Stomach (tissue), 9 donors: ENCODE data around the gene PTPRE. TPM values are rescaled to one million over a fixed set of nuclear protein-coding genes. Genes with fewer than 3 reads are reported as not detected.

Source experiments
- DNase-seq, 2 donors: peaks; one replicate each; pipeline versions ENCODE4 v3.0.0 to v3.0.0-alpha.2; 2013 to 2019
- H3K27ac ChIP-seq, 5 donors: fragments of 200-600 bp in 4 of 5; sonication (generic) in 4 of 5; one replicate each; pipeline ENCODE4 v1.5.1; 2013 to 2019; ENCODE audit warnings: mild to moderate bottlenecking in 1 of 5, moderate library complexity in 1 of 5
- H3K27me3 ChIP-seq, 3 donors: fragments of 200-600 bp; sonication (generic); one replicate each; pipeline ENCODE4 v1.5.1; 2017 to 2019; ENCODE audit warnings: mixed run types in 1 of 3
- H3K36me3 ChIP-seq, 4 donors: fragments of 200-600 bp; sonication (generic); 1 replicate in 3 of 4; 2 replicates in 1 of 4; pipeline ENCODE4 v1.5.1; 2016 to 2019
- H3K4me1 ChIP-seq, 4 donors: fragments of 200-600 bp; sonication (generic); one replicate each; pipeline ENCODE4 v1.5.1; 2016 to 2019
- H3K4me3 ChIP-seq, 4 donors: fragments of 200-600 bp; sonication (generic) in 3 of 4; one replicate each; pipeline ENCODE4 v1.5.1; 2016 to 2019; ENCODE audit warnings: mild to moderate bottlenecking in 1 of 4
- H3K9me3 ChIP-seq, 4 donors: fragments of 200-600 bp; sonication (generic); one replicate each; pipeline ENCODE4 v1.5.1; 2016 to 2019
- CTCF ChIP-seq, 7 experiments: fragments of 450-650 bp in 4 of 7; fragments of 200-600 bp in 3 of 7; sonication (generic) in 3 of 7; IDR thresholded peaks; one replicate each; pipeline ENCODE4 v1.5.1; 2016 to 2019; ENCODE audit warnings: antibody characterized with exemption in 7 of 7, control low read depth in 2 of 7, mild to moderate bottlenecking in 1 of 7
- EP300 ChIP-seq: sonication (generic); formaldehyde crosslinking; IDR thresholded peaks from one replicate; pipeline ENCODE4 v1.6.1; 2017; ENCODE audit warnings: antibody characterized with exemption
- POLR2A ChIP-seq, 4 donors: fragments of 450-650 bp; IDR thresholded peaks; one replicate each; pipeline ENCODE4 v1.6.1; 2016; ENCODE audit warnings: antibody characterized with exemption in 4 of 4, control low read depth in 2 of 4, mild to moderate bottlenecking in 1 of 4, moderate library complexity in 1 of 4
- POLR2AphosphoS5 ChIP-seq, 3 donors: sonication (generic); formaldehyde crosslinking; IDR thresholded peaks; one replicate each; pipeline ENCODE4 v1.6.1; 2016; ENCODE audit warnings: antibody characterized with exemption in 3 of 3
- WGBS, 5 donors: extraction: QIAGEN DNeasy Blood & Tissue Kit in 3 of 5; methylation state at CpG; one replicate each; pipeline versions ENCODE4 v1.1.5 to v1.1.7; 2013 to 2018; 5-methylcytosine and 5-hydroxymethylcytosine counted together
- intact Hi-C: fragments of 100-400 bp; cut with DNase I; formaldehyde crosslinking; loops from one replicate; pipeline ENCODE4 v1.15.1; 2023; ENCODE audit warnings: low total_unique reads
- polyA plus RNA-seq, 3 donors: library from polyadenylated mRNA; stranded (reverse); fragments of 200-250 nt; gene quantifications; one replicate each; pipeline ENCODE4 v1.2.3, GENCODE V29; 2013
- total RNA-seq, 5 donors: library from RNA; depleted of rRNA; stranded (reverse); fragments of >200 nt; gene quantifications; one replicate each; pipeline versions ENCODE4 v1.1.0 to v1.2.3, GENCODE V29; 2014 to 2016
- donor health status: healthy with polysubstance abuse.
- donor health status: Bipolar disorder and iron deficiency.
- donor health status: healthy.

PTPRE gene
- total and polyA plus RNA-seq, 8 donors = 4.0 to 26.4 (median 8.9) TPM

DNA sequence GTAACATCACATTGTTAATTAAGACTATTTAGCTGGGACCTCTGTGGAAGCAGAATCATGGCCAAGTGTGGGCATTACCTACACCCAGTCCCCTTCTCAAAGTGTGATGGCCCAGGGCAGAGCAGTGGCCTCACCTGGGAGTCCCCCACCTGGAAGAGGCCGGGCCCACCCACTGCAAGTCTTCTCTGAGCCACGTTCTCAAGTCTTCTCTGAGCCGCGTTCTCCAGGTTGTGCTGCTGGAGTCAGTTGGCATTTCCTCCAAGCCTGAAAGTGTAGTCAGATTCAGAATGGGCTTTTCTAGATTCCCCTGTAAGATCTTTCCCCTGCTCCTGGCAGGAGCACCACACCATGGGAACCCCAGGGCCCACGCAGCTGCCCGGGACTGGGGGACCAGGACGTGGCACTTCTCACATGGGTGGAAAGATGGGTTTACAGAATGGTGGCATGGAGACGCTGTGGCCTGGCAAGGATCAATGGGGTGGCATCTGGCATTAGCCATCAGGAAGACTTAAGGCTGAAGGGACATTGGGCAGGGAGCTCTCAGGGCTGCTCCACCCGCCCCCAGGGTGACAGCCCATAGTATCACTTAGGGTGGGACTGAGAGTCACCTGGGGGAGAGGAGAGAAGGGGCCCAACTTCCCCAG, 151.3 kb downstream of the PTPRE start:
- Histone ChIP-seq H3K36me3 (peaks cover 2 to 73% (median 50%) of the 10 kb centered on the region in 4 donors), H3K9me3 (no peaks in the 10 kb centered on the region), H3K27ac (no peak overlapping the region), H3K4me3 (no peak overlapping the region), H3K4me1 (peaks cover 0 to 19% (median 4%) of the 10 kb centered on the region in 4 donors), H3K27me3 (no peaks in the 10 kb centered on the region)
- intact Hi-C loops = no loop called here
- WGBS, 5 donors = 87 to 99% (median 97%) methylated on average over 5 to 9 of the region's 9 CpGs
- DNase-seq = no peak
- TF ChIP-seq POLR2A (IDR thresholded peaks at IDR 0.05) (no peak), POLR2AphosphoS5 (IDR thresholded peaks at IDR 0.05) (no peak), CTCF (IDR thresholded peaks at IDR 0.05) (no peak), EP300 (no peak)

GRCh38 chr10:128058750-128059134, 151.8 kb downstream of the PTPRE start:
- Histone ChIP-seq H3K36me3 (peaks cover 2 to 70% (median 48%) of the 10 kb centered on the region in 4 donors), H3K27ac (no peak overlapping the region), H3K4me1 (peaks cover 4 to 22% (median 7%) of the 10 kb centered on the region in 4 donors), H3K9me3 (no peaks in the 10 kb centered on the region), H3K4me3 (no peak overlapping the region), H3K27me3 (no peaks in the 10 kb centered on the region)
- TF ChIP-seq EP300 (no peak), CTCF (IDR thresholded peaks at IDR 0.05) (no peak), POLR2A (IDR thresholded peaks at IDR 0.05) (no peak), POLR2AphosphoS5 (IDR thresholded peaks at IDR 0.05) (no peak)
- no peak for DNase-seq
- intact Hi-C loops = no loop called here

GRCh38 chr10:128059266-128059981, 152.5 kb downstream of the PTPRE start:
- WGBS, 5 donors = 72 to 81% (median 73%) methylated on average over 15 of the region's 15 CpGs
- no peak for DNase-seq
- Histone ChIP-seq H3K9me3 (no peaks in the 10 kb centered on the region), H3K27ac (no peak overlapping the region), H3K36me3 (peaks cover 2 to 69% (median 46%) of the 10 kb centered on the region in 4 donors), H3K27me3 (no peaks in the 10 kb centered on the region), H3K4me3 (no peak overlapping the region), H3K4me1 (peaks cover 9 to 27% (median 12%) of the 10 kb centered on the region in 4 donors)
- TF ChIP-seq POLR2A (IDR thresholded peaks at IDR 0.05) (no peak), EP300 (no peak), POLR2AphosphoS5 (IDR thresholded peaks at IDR 0.05) (no peak), CTCF (IDR thresholded peaks at IDR 0.05) (no peak)
- intact Hi-C loops = no loop called here

GRCh38 chr10:128059982-128060293, 153.0 kb downstream of the PTPRE start:
- no peak for DNase-seq
- Histone ChIP-seq H3K9me3 (no peaks in the 10 kb centered on the region), H3K27ac (no peak overlapping the region), H3K36me3 (peaks cover 1 to 66% (median 42%) of the 10 kb centered on the region in 4 donors), H3K4me1 (peaks cover 9 to 24% (median 14%) of the 10 kb centered on the region in 4 donors), H3K4me3 (no peak overlapping the region), H3K27me3 (no peaks in the 10 kb centered on the region)
- WGBS, 5 donors = 0 to 98% (median 90%) methylated on average over 1 of the region's 1 CpG
- no peak for TF ChIP-seq CTCF (IDR thresholded peaks at IDR 0.05)
- no peak for TF ChIP-seq EP300
- no peak for TF ChIP-seq POLR2AphosphoS5 (IDR thresholded peaks at IDR 0.05)
- no peak for TF ChIP-seq POLR2A (IDR thresholded peaks at IDR 0.05)
- intact Hi-C loops = no loop called here
